ENCODE results near the gene RBM47. TPM values are rescaled to one million over a fixed set of nuclear protein-coding genes. Genes with fewer than 3 reads are reported as not detected.
"Not testable (repeated sequence)": the region's sequence is repeated elsewhere in the genome, so short reads cannot be mapped to it uniquely, and the experiment has no call there.

The RBM47 gene
- total and polyA plus RNA-seq, 4 donors = 1.6 to 13.6 (median 4.0) TPM

- 97% methylated on average over 5 of the region's 10 CpGs for WGBS (ENCODE audit: insufficient coverage)
- H3K9me3 ChIP-seq (ENCODE audit: control insufficient read depth, insufficient read depth, low read length) = no peaks in the 10 kb centered on the region
- no peak overlapping the region for H3K27ac ChIP-seq (ENCODE audit: low read depth, low read length)
- no peak for DNase-seq (ENCODE audit: low read depth in 4 of 6, low spot score in 6 of 6)
- H3K36me3 ChIP-seq (ENCODE audit: control insufficient read depth, insufficient read depth, low read length) = no peaks in the 10 kb centered on the region
- no peaks in the 10 kb centered on the region for H3K27me3 ChIP-seq (ENCODE audit: control insufficient read depth, insufficient read depth, low read length)
- H3K4me3 ChIP-seq (ENCODE audit: low read depth, low read length) = no peak overlapping the region
- no peaks in the 10 kb centered on the region for H3K4me1 ChIP-seq (ENCODE audit: control insufficient read depth, insufficient read depth, low read length)
These were observed 98.6 kb downstream of the RBM47 start for GRCh38 chr4:40530961-40531635.

DNA sequence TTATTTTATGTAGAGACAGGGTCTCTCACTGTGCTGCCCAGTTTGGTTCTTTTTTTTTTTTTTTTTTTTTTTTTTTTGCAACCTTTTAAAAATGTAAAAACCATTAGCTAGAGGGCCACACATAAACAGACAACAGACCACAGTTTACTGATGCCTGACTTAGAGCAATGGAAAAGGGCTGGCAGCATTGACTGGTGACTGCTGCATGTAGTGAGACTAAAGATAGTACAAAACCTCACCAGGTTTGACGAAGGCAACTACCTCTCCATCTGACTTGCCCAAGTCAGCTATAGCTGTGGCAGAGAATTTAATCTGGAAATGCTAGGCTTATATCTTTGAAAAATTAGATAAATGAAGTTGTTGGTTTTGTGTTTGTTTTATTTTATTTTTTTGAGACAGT, 102.9 kb downstream of the RBM47 start:
- WGBS (ENCODE audit: insufficient coverage) = no CpG with 5 or more reads among the region's 1 CpG
- Histone ChIP-seq H3K36me3 (ENCODE audit: control insufficient read depth, insufficient read depth, low read length) (no peaks in the 10 kb centered on the region), H3K27ac (ENCODE audit: low read depth, low read length) (no peak overlapping the region), H3K4me1 (ENCODE audit: control insufficient read depth, insufficient read depth, low read length) (no peaks in the 10 kb centered on the region), H3K9me3 (ENCODE audit: control insufficient read depth, insufficient read depth, low read length) (no peaks in the 10 kb centered on the region), H3K4me3 (ENCODE audit: low read depth, low read length) (no peak overlapping the region), H3K27me3 (ENCODE audit: control insufficient read depth, insufficient read depth, low read length) (no peaks in the 10 kb centered on the region)
- DNase-seq (ENCODE audit: low read depth in 4 of 6, low spot score in 6 of 6) = no peak

- Histone ChIP-seq H3K4me1 (ENCODE audit: control insufficient read depth, insufficient read depth, low read length) (no peaks in the 10 kb centered on the region), H3K27me3 (ENCODE audit: control insufficient read depth, insufficient read depth, low read length) (no peaks in the 10 kb centered on the region), H3K27ac (ENCODE audit: low read depth, low read length) (no peak overlapping the region), H3K36me3 (ENCODE audit: control insufficient read depth, insufficient read depth, low read length) (no peaks in the 10 kb centered on the region), H3K9me3 (ENCODE audit: control insufficient read depth, insufficient read depth, low read length) (no peaks in the 10 kb centered on the region), H3K4me3 (ENCODE audit: low read depth, low read length) (no peak overlapping the region)
- WGBS (ENCODE audit: insufficient coverage) = 75% methylated on average over 4 of the region's 8 CpGs
- no peak for DNase-seq (ENCODE audit: low read depth in 4 of 6, low spot score in 6 of 6)
These were observed 103.7 kb downstream of the RBM47 start for GRCh38 chr4:40525752-40526598.

DNA sequence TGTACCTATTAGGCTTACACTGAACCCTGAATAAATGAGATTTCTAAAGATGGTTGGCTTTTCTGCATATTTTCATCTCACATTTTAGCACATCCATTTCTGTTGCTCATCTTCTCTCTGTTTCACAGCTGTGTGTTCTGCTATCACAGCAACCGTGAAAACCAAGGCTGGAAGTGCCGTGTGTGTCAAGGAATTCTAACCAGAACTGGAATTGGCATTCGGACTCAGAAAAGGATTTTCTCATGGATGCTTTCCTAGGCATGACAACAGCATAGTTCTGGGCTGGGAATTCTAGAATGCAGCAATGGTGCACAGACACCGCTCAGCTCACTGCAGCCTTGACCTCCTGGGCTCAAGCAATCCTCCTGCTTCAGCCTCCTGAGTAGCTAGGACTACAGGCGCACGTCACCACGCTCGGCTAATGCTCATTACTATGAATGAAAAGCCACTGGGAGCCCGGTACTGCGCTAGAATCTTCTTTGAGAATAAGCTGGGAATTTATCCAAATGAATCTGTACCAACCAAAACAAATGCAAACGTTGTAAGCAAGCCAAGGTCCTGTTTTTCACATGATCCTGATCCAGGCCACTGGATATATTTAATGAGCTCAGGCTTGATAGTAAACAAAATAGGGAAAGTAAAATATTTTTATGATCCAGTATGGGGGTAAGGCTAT, 105.2 kb downstream of the RBM47 start:
- no peaks in the 10 kb centered on the region for H3K36me3 ChIP-seq (ENCODE audit: control insufficient read depth, insufficient read depth, low read length)
- no peaks in the 10 kb centered on the region for H3K4me1 ChIP-seq (ENCODE audit: control insufficient read depth, insufficient read depth, low read length)
- 49% methylated on average over 8 of the region's 11 CpGs for WGBS (ENCODE audit: insufficient coverage)
- no peaks in the 10 kb centered on the region for H3K27me3 ChIP-seq (ENCODE audit: control insufficient read depth, insufficient read depth, low read length)
- no peaks in the 10 kb centered on the region for H3K9me3 ChIP-seq (ENCODE audit: control insufficient read depth, insufficient read depth, low read length)
- H3K4me3 ChIP-seq (ENCODE audit: low read depth, low read length) = no peak overlapping the region
- H3K27ac ChIP-seq (ENCODE audit: low read depth, low read length) = no peak overlapping the region
- DNase-seq (ENCODE audit: low read depth in 4 of 6, low spot score in 6 of 6) = peak in 2 of 6 donors; percentile 13 to 49

- H3K4me3 ChIP-seq (ENCODE audit: low read depth, low read length) = no peak overlapping the region
- DNase-seq (ENCODE audit: low read depth in 4 of 6, low spot score in 6 of 6) = no peak
- WGBS (ENCODE audit: insufficient coverage) = no CpG with 5 or more reads among the region's 7 CpGs
- H3K4me1 ChIP-seq (ENCODE audit: control insufficient read depth, insufficient read depth, low read length) = no peaks in the 10 kb centered on the region
- H3K9me3 ChIP-seq (ENCODE audit: control insufficient read depth, insufficient read depth, low read length) = no peaks in the 10 kb centered on the region
- H3K36me3 ChIP-seq (ENCODE audit: control insufficient read depth, insufficient read depth, low read length) = no peaks in the 10 kb centered on the region
- H3K27me3 ChIP-seq (ENCODE audit: control insufficient read depth, insufficient read depth, low read length) = no peaks in the 10 kb centered on the region
- no peak overlapping the region for H3K27ac ChIP-seq (ENCODE audit: low read depth, low read length)
These were observed 106.1 kb downstream of the RBM47 start for GRCh38 chr4:40523581-40523980.

DNA sequence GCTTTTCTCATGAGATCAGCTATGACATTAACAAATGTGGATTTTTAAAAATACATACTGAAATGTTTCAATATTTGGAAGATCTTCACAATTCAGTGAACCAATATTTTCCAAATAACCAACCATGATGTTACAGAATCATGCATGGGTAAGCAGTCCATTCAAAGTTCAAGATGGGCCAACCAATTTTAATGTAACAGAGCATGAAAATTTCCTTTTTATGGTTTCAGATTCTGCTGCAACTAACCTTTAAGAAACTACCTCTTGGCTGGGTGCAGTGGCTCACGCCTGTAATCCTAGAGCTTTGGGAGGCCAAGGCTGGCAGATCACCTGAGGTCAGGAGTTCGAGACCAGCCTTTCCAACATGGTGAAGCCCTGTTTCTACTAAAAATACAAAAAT, 107.7 kb downstream of the RBM47 start:
- H3K27ac ChIP-seq (ENCODE audit: low read depth, low read length) = no peak overlapping the region
- H3K9me3 ChIP-seq (ENCODE audit: control insufficient read depth, insufficient read depth, low read length) = no peaks in the 10 kb centered on the region
- no peak for DNase-seq (ENCODE audit: low read depth in 4 of 6, low spot score in 6 of 6)
- H3K36me3 ChIP-seq (ENCODE audit: control insufficient read depth, insufficient read depth, low read length) = no peaks in the 10 kb centered on the region
- no peaks in the 10 kb centered on the region for H3K27me3 ChIP-seq (ENCODE audit: control insufficient read depth, insufficient read depth, low read length)
- 96% methylated on average over 2 of the region's 2 CpGs for WGBS (ENCODE audit: insufficient coverage)
- no peak overlapping the region for H3K4me3 ChIP-seq (ENCODE audit: low read depth, low read length)
- H3K4me1 ChIP-seq (ENCODE audit: control insufficient read depth, insufficient read depth, low read length) = no peaks in the 10 kb centered on the region

DNA sequence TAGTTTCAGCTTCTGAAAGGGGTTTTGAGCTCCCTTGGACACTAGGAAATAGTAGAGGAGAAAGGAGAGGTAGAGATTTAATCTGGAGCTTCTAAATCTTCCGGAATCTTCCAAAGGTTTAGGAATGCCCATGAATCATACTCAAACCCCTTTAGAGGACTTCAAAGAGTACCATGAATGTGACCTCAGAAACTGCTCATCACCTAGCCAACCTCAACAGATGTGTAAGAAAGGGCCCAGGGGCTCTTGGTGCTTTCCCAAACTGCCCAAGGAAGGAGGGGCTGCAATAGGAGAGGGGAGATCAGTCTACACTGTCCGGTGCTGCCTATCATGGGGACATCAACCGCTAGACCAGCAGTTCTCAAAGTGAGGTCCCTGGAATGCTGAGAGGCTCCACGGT, 109.1 kb downstream of the RBM47 start:
- DNase-seq (ENCODE audit: low read depth in 4 of 6, low spot score in 6 of 6) = no peak
- H3K27me3 ChIP-seq (ENCODE audit: control insufficient read depth, insufficient read depth, low read length) = no peaks in the 10 kb centered on the region
- H3K4me1 ChIP-seq (ENCODE audit: control insufficient read depth, insufficient read depth, low read length) = no peaks in the 10 kb centered on the region
- H3K27ac ChIP-seq (ENCODE audit: low read depth, low read length) = no peak overlapping the region
- no peaks in the 10 kb centered on the region for H3K36me3 ChIP-seq (ENCODE audit: control insufficient read depth, insufficient read depth, low read length)
- WGBS (ENCODE audit: insufficient coverage) = no CpG with 5 or more reads among the region's 4 CpGs
- no peak overlapping the region for H3K4me3 ChIP-seq (ENCODE audit: low read depth, low read length)
- no peaks in the 10 kb centered on the region for H3K9me3 ChIP-seq (ENCODE audit: control insufficient read depth, insufficient read depth, low read length)

- no CpG with 5 or more reads among the region's 5 CpGs for WGBS (ENCODE audit: insufficient coverage)
These were observed 112.6 kb downstream of the RBM47 start for GRCh38 chr4:40517081-40517480.

DNA sequence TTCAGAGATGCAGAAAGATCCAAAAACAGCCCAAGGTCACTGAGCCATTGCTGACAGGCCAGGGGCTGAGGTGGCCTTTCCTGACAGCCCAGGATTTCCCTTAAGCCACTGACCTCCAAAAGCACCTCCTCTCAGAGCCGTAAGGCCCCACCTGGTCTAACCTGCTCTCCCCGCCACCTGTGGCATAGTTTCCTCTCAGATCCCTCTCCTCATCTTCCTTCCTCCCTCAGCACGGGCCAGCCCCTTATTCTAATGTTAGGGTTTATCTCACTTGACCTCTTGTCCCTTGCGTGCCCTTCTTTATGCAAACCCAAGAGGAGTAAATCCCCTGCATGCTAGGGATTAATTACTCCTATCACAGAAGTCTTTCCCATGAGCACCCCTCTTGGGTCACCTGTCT, 113.0 kb downstream of the RBM47 start:
- DNase-seq (ENCODE audit: low read depth in 4 of 6, low spot score in 6 of 6) = no peak
- WGBS (ENCODE audit: insufficient coverage) = 70% methylated on average over 4 of the region's 4 CpGs

More at GRCh38 chr4:40517081-40517480, 112.6 kb downstream of the RBM47 start:
- not testable (repeated sequence) for H3K4me1 ChIP-seq (ENCODE audit: control insufficient read depth, insufficient read depth, low read length); H3K27ac ChIP-seq (ENCODE audit: low read depth, low read length); H3K4me3 ChIP-seq (ENCODE audit: low read depth, low read length); H3K9me3 ChIP-seq (ENCODE audit: control insufficient read depth, insufficient read depth, low read length); H3K36me3 ChIP-seq (ENCODE audit: control insufficient read depth, insufficient read depth, low read length); DNase-seq (ENCODE audit: low read depth in 4 of 6, low spot score in 6 of 6); H3K27me3 ChIP-seq (ENCODE audit: control insufficient read depth, insufficient read depth, low read length)

More for the DNA sequence above, 113.0 kb downstream of the RBM47 start:
- H3K9me3 ChIP-seq (ENCODE audit: control insufficient read depth, insufficient read depth, low read length) = no peaks in the 10 kb centered on the region
- H3K36me3 ChIP-seq (ENCODE audit: control insufficient read depth, insufficient read depth, low read length) = no peaks in the 10 kb centered on the region
- H3K4me1 ChIP-seq (ENCODE audit: control insufficient read depth, insufficient read depth, low read length) = no peaks in the 10 kb centered on the region
- H3K4me3 ChIP-seq (ENCODE audit: low read depth, low read length) = no peak overlapping the region
- no peak overlapping the region for H3K27ac ChIP-seq (ENCODE audit: low read depth, low read length)
- no peaks in the 10 kb centered on the region for H3K27me3 ChIP-seq (ENCODE audit: control insufficient read depth, insufficient read depth, low read length)

All from spinal cord (tissue), 10 donors.